Measurements from ENCODE around the gene C2CD2.

DNA sequence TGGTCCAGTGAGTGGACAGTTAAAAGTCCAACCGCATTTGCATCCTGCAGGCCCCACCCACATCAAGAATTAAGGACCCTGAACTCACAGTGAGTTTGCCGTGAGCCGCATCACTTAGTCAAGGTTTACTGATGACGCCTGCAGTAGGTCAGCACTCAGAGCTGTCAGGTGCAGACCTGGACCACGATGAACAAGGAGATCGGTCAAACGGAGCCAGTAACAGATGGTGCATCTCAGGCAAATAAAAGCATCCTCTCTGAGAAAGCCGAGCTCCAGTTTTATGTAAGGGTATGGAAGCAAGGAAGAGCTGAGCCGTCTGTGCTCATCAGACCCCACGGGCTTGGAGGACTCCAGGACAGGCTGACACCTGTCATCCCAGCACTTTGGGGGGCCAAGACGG lies 79.2 kb downstream of the C2CD2 start:
- TF ChIP-seq, protein P1, sequence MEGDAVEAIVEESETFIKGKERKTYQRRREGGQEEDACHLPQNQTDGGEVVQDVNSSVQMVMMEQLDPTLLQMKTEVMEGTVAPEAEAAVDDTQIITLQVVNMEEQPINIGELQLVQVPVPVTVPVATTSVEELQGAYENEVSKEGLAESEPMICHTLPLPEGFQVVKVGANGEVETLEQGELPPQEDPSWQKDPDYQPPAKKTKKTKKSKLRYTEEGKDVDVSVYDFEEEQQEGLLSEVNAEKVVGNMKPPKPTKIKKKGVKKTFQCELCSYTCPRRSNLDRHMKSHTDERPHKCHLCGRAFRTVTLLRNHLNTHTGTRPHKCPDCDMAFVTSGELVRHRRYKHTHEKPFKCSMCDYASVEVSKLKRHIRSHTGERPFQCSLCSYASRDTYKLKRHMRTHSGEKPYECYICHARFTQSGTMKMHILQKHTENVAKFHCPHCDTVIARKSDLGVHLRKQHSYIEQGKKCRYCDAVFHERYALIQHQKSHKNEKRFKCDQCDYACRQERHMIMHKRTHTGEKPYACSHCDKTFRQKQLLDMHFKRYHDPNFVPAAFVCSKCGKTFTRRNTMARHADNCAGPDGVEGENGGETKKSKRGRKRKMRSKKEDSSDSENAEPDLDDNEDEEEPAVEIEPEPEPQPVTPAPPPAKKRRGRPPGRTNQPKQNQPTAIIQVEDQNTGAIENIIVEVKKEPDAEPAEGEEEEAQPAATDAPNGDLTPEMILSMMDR (IDR thresholded peaks at IDR 0.05) = no peak
- TF ChIP-seq POLR2A (IDR thresholded peaks at IDR 0.05) = no peak
